H7 (cell line): ENCODE results near the gene NFATC2. TPM values are rescaled to one million over a fixed set of nuclear protein-coding genes. Genes with fewer than 3 reads are reported as not detected.

Experiments used
- DNase-seq: peaks from one replicate; pipeline ENCODE4 v3.0.0; 2012
- H3K27me3 ChIP-seq: 2 replicates; pipeline ENCODE4 v1.6.0; 2011; ENCODE audit warnings: mild to moderate bottlenecking, low read length; ENCODE audit not compliant: control insufficient read depth, insufficient read depth
- H3K36me3 ChIP-seq: replicated peaks from 2 replicates; pipeline ENCODE4 v1.5.1; 2011; ENCODE audit warnings: low read length; ENCODE audit not compliant: control insufficient read depth, insufficient read depth
- H3K4me3 ChIP-seq: 2 replicates; pipeline ENCODE4 v1.5.1; 2011; ENCODE audit warnings: low read depth, mild to moderate bottlenecking, control low read depth, low read length, moderate library complexity; ENCODE audit not compliant: insufficient read depth
- total RNA-seq: library from RNA; depleted of rRNA; stranded (reverse); fragments of >200 nt; shearing (Covaris generic); gene quantifications from 2 replicates; pipeline ENCODE4 v1.2.3, GENCODE V29; 2014

NFATC2 gene
- total RNA-seq, 1 experiment from 2014 or later, result 0.28 TPM

GRCh38 chr20:51536116-51537069 lies 6.1 kb downstream of the NFATC2 start:
- Histone ChIP-seq H3K4me3 (no peak overlapping the region), H3K36me3 (no peaks in the 10 kb centered on the region), H3K27me3 (no peaks in the 10 kb centered on the region)
- DNase-seq, result no peak

GRCh38 chr20:51535674-51536073 lies 6.8 kb downstream of the NFATC2 start:
- Histone ChIP-seq H3K4me3 (no peak overlapping the region), H3K27me3 (no peaks in the 10 kb centered on the region), H3K36me3 (no peaks in the 10 kb centered on the region)
- no peak for DNase-seq

GRCh38 chr20:51535075-51535386 lies 7.5 kb downstream of the NFATC2 start:
- Histone ChIP-seq H3K36me3 (no peaks in the 10 kb centered on the region), H3K4me3 (no peak overlapping the region), H3K27me3 (no peaks in the 10 kb centered on the region)
- no peak for DNase-seq

- no peak overlapping the region for H3K4me3 ChIP-seq
- no peaks in the 10 kb centered on the region for H3K36me3 ChIP-seq
- DNase-seq, result no peak
- no peaks in the 10 kb centered on the region for H3K27me3 ChIP-seq
These were observed 9.0 kb downstream of the NFATC2 start for GRCh38 chr20:51533291-51534172.

- Histone ChIP-seq H3K4me3 (no peak overlapping the region), H3K36me3 (no peaks in the 10 kb centered on the region), H3K27me3 (no peaks in the 10 kb centered on the region)
- no peak for DNase-seq
These were observed 9.8 kb downstream of the NFATC2 start for GRCh38 chr20:51532577-51533191.

GRCh38 chr20:51531712-51532456 lies 10.6 kb downstream of the NFATC2 start:
- Histone ChIP-seq H3K27me3 (no peaks in the 10 kb centered on the region), H3K4me3 (no peak overlapping the region), H3K36me3 (no peaks in the 10 kb centered on the region)
- no peak for DNase-seq

GRCh38 chr20:51531141-51531710 lies 11.3 kb downstream of the NFATC2 start:
- no peaks in the 10 kb centered on the region for H3K27me3 ChIP-seq
- no peak overlapping the region for H3K4me3 ChIP-seq
- H3K36me3 ChIP-seq, result no peaks in the 10 kb centered on the region
- DNase-seq, result no peak

- DNase-seq, result no peak
- Histone ChIP-seq H3K27me3 (no peaks in the 10 kb centered on the region), H3K4me3 (no peak overlapping the region), H3K36me3 (no peaks in the 10 kb centered on the region)
These were observed 12.8 kb downstream of the NFATC2 start for GRCh38 chr20:51529758-51530157.

GRCh38 chr20:51529081-51529681 lies 13.3 kb downstream of the NFATC2 start:
- Histone ChIP-seq H3K36me3 (no peaks in the 10 kb centered on the region), H3K4me3 (no peak overlapping the region), H3K27me3 (no peaks in the 10 kb centered on the region)
- no peak for DNase-seq

- Histone ChIP-seq H3K27me3 (no peaks in the 10 kb centered on the region), H3K4me3 (no peak overlapping the region), H3K36me3 (no peaks in the 10 kb centered on the region)
- DNase-seq, result no peak
These were observed 14.1 kb downstream of the NFATC2 start for GRCh38 chr20:51528263-51529027.

GRCh38 chr20:51526754-51527153 lies 15.8 kb downstream of the NFATC2 start:
- no peak for DNase-seq
- Histone ChIP-seq H3K27me3 (no peaks in the 10 kb centered on the region), H3K36me3 (no peaks in the 10 kb centered on the region), H3K4me3 (no peak overlapping the region)

GRCh38 chr20:51526106-51526470 lies 16.4 kb downstream of the NFATC2 start:
- no peak for DNase-seq
- Histone ChIP-seq H3K4me3 (no peak overlapping the region), H3K27me3 (no peaks in the 10 kb centered on the region), H3K36me3 (no peaks in the 10 kb centered on the region)
